ENCODE data around the gene SLC16A1.

DNA sequence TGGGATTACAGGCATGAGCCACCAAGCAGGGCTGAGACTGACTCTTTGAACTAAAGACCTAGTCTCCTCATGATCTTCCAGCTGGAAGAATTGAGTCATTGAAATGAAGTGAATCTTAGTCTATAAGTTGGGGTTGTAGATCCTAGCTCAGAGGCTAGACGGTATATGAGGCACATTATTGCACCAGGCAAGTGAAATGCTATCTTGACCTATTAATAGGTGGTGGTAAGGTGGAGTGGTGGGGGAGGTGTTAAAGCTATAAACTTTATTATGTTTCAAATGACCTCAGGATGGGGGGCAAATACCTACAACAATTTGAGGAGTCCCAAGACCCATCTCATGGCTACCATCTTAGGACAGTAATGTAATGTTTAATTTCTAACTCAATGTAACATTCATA, 36.8 kb upstream of the SLC16A1 start:
- no peak for TF ChIP-seq ZBTB7A (IDR thresholded peaks at IDR 0.05; ENCODE audit: low read depth)
- TF ChIP-seq RAD21 (IDR thresholded peaks at IDR 0.05; ENCODE audit: low read depth), result no peak

Data from Ishikawa (cell line).